Tibial artery (tissue), 4 donors: ENCODE measurements around the gene MRTFB.
"Not testable (repeated sequence)": the region's sequence is repeated elsewhere in the genome, so short reads cannot be mapped to it uniquely, and the experiment has no call there.

Experiments
- DNase-seq, 2 donors: peaks; one replicate each; pipeline ENCODE4 v3.0.0-alpha.2; 2019
- H3K27ac ChIP-seq, 2 donors: fragments of 200-600 bp; sonication (generic) in 1 of 2; 1 replicate in 1 of 2; 2 replicates in 1 of 2; pipeline ENCODE4 v1.5.1; 2018 to 2019; ENCODE audit warnings: mild to moderate bottlenecking in 1 of 2
- H3K27me3 ChIP-seq, 2 donors: fragments of 200-600 bp; sonication (generic) in 1 of 2; one replicate each; pipeline versions ENCODE4 v1.5.1 to v1.6.0; 2016 to 2019
- H3K36me3 ChIP-seq, 3 donors: fragments of 200-600 bp; sonication (generic) in 2 of 3; one replicate each; pipeline ENCODE4 v1.5.1; 2016 to 2019; ENCODE audit warnings: mild to moderate bottlenecking in 2 of 3
- H3K4me1 ChIP-seq, 4 donors: fragments of 200-600 bp; sonication (generic) in 2 of 4; 1 replicate in 3 of 4; 2 replicates in 1 of 4; pipeline ENCODE4 v1.5.1; 2016 to 2019
- H3K4me3 ChIP-seq, 2 donors: fragments of 200-600 bp; sonication (generic) in 1 of 2; 1 replicate in 1 of 2; 2 replicates in 1 of 2; pipeline ENCODE4 v1.5.1; 2018 to 2019; ENCODE audit warnings: mild to moderate bottlenecking in 2 of 2
- H3K9me3 ChIP-seq, 3 donors: fragments of 200-600 bp; sonication (generic) in 1 of 3; one replicate each; pipeline ENCODE4 v1.5.1; 2016 to 2019
- intact Hi-C: fragments of 100-400 bp; cut with DNase I; formaldehyde crosslinking; loops from one replicate; pipeline ENCODE4 v1.15.0; 2023; ENCODE audit warnings: low total_unique reads
- TF ChIP-seq, protein P1 (sequence below), 2 experiments: fragments of 200-600 bp in 1 of 2; fragments of 450-650 bp in 1 of 2; IDR thresholded peaks; one replicate each; pipeline ENCODE4 v1.5.1; 2017 to 2019; ENCODE audit warnings: antibody characterized with exemption in 2 of 2, mild to moderate bottlenecking in 1 of 2, moderate library complexity in 1 of 2

The MRTFB gene

DNA sequence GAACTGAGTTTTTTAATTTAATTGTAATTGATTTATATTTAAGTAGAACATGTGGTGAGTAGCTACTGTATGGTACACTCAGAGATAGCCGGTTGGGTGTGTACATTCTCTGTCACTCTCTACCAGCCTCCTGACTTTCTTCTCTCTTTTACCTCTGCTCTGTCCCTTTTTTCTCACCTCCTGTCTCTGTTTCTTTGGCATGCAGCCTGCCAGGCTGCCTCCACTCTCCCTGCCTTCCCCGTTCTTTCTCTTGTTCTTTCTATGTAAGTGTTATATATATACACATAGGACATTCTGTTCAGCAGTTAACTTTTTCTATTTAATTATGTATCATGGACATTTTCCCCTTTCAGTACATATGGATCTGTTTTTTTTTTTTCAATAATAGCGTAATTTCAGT, 50.8 kb downstream of the MRTFB start:
- H3K27ac ChIP-seq: no peak overlapping the region
- TF ChIP-seq, protein P1, sequence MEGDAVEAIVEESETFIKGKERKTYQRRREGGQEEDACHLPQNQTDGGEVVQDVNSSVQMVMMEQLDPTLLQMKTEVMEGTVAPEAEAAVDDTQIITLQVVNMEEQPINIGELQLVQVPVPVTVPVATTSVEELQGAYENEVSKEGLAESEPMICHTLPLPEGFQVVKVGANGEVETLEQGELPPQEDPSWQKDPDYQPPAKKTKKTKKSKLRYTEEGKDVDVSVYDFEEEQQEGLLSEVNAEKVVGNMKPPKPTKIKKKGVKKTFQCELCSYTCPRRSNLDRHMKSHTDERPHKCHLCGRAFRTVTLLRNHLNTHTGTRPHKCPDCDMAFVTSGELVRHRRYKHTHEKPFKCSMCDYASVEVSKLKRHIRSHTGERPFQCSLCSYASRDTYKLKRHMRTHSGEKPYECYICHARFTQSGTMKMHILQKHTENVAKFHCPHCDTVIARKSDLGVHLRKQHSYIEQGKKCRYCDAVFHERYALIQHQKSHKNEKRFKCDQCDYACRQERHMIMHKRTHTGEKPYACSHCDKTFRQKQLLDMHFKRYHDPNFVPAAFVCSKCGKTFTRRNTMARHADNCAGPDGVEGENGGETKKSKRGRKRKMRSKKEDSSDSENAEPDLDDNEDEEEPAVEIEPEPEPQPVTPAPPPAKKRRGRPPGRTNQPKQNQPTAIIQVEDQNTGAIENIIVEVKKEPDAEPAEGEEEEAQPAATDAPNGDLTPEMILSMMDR (IDR thresholded peaks at IDR 0.05): no peak

DNA sequence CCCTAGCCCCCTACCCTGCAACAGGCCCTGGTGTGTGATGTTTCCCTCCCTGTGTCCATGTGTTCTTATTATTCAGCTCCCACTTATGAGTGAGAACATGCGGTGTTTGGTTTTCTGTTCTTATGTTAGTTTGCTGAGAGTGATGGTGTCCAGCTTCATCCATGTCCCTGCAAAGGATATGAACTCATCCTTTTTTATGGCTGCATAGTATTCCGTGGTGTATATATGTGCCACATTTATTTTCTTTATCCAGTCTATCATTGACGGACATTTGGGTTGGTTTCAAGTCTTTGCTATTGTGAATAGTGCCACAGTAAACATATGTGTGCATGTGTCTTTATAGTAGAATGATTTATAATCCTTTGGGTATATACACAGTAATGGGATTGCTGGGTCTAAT, 51.3 kb downstream of the MRTFB start:
- H3K9me3 ChIP-seq, H3K36me3 ChIP-seq, DNase-seq, H3K27ac ChIP-seq, H3K4me3 ChIP-seq, H3K27me3 ChIP-seq: not testable (repeated sequence)
- peaks cover 0 to 16% (median 11%) of the 10 kb centered on the region in 4 donors for H3K4me1 ChIP-seq
- intact Hi-C loops: loop anchor here (10.0 kb wide), 1 partner anchor 48 kb away; the partner anchor contains the start of gene MRTFB

More for the DNA sequence above, 50.8 kb downstream of the MRTFB start:
- Histone ChIP-seq H3K4me3 (no peak overlapping the region), H3K36me3 (no peaks in the 10 kb centered on the region), H3K27me3 (no peaks in the 10 kb centered on the region), H3K9me3 (no peaks in the 10 kb centered on the region), H3K4me1 (peaks cover 0 to 22% (median 14%) of the 10 kb centered on the region in 4 donors)
- intact Hi-C loops: loop anchor here (10.0 kb wide), 1 partner anchor 47 kb away; the partner anchor contains the start of gene MRTFB
- DNase-seq: no peak

DNA sequence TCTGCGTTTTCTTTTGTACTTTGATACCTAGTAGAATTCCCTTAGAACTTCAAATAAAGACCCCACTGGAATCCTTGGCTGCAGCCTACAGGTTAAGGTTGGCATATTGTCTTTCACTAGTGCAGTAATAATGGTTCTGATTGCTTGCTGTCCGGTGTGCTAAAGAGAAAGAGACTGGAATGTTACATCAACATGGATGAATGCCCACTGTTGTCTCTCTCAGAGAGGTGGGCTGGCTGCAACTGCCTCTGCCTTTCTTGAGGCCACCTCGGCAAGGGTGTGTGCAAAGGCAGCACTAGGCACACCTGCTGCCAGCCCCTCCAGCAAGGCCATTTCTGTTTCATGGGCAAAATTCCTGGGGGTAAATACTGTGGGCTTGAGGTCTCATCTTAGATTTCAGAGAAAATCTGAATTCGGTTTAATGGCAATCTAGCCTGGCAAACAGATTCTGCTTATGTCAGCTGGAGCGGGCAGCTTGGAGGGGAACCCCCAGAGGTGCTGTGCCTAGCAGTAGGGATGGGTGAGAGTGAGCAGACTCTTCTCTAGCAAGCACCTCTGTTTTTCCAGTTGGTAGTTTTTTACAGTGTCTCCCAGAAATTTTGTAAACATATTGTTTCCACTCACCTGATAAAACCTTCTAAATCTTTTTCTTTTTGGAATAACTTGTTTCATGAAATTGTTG, 54.0 kb downstream of the MRTFB start:
- no peaks in the 10 kb centered on the region for H3K9me3 ChIP-seq
- intact Hi-C loops: loop anchor here (10.0 kb wide), 1 partner anchor 50 kb away; the partner anchor contains the start of gene MRTFB
- DNase-seq: no peak
- peaks cover 0 to 13% (median 6%) of the 10 kb centered on the region in 4 donors for H3K4me1 ChIP-seq
- no peak overlapping the region for H3K27ac ChIP-seq
- no peak overlapping the region for H3K4me3 ChIP-seq
- no peaks in the 10 kb centered on the region for H3K27me3 ChIP-seq
- TF ChIP-seq, protein P1 (IDR thresholded peaks at IDR 0.05): no peak
- H3K36me3 ChIP-seq: no peaks in the 10 kb centered on the region

DNA sequence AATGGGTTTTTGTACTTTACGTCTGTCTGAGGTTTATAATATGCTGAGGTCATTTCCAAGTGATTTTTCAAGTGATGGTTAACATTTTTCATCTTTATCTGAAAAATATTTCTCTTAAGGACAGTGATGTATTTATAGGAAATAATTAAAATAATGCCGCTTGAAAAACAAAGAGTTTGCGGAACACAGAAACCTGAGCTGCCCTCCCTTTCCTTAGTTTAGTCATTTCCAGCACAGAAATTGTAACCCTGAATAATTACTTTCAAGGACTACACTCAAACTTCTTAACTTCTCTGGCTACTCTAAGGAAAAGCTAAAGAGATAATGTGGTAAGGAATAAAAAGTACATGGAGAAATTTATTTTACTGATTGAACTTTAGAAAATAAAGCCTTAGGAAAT, 54.6 kb downstream of the MRTFB start:
- Histone ChIP-seq H3K27me3 (no peaks in the 10 kb centered on the region), H3K4me3 (no peak overlapping the region), H3K27ac (no peak overlapping the region), H3K36me3 (no peaks in the 10 kb centered on the region), H3K4me1 (peaks cover 0 to 13% (median 6%) of the 10 kb centered on the region in 4 donors), H3K9me3 (no peaks in the 10 kb centered on the region)
- DNase-seq: no peak
- intact Hi-C loops: loop anchor here (10.0 kb wide), 1 partner anchor 51 kb away; the partner anchor contains the start of gene MRTFB
- TF ChIP-seq, protein P1 (IDR thresholded peaks at IDR 0.05): no peak

DNA sequence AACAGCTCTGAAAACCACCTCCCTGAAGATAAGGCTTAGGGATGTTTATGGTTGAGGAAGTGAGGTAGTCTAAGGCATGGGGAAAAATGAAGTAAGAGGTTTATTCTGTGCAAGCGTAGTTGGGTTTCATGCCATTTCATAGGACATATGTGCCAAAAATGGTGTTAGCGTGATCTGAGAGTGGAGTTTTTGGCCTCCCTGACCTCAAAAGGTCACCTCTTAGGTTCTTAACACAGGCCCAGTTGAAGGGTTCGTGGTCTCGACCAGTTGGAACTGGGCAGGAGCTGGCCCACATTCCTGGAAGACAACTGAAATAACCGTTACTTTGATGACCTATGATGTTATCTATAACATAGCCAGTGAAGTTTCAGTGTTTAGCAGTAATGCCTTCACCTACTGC, 57.0 kb downstream of the MRTFB start:
- Histone ChIP-seq H3K4me3 (no peak overlapping the region), H3K27me3 (no peaks in the 10 kb centered on the region), H3K4me1 (peaks cover 0 to 28% (median 6%) of the 10 kb centered on the region in 4 donors), H3K36me3 (no peaks in the 10 kb centered on the region), H3K27ac (no peak overlapping the region), H3K9me3 (no peaks in the 10 kb centered on the region)
- TF ChIP-seq, protein P1 (IDR thresholded peaks at IDR 0.05): no peak
- intact Hi-C loops: loop anchor here (10.0 kb wide), 1 partner anchor 53 kb away; the partner anchor contains the start of gene MRTFB
- DNase-seq: no peak

DNA sequence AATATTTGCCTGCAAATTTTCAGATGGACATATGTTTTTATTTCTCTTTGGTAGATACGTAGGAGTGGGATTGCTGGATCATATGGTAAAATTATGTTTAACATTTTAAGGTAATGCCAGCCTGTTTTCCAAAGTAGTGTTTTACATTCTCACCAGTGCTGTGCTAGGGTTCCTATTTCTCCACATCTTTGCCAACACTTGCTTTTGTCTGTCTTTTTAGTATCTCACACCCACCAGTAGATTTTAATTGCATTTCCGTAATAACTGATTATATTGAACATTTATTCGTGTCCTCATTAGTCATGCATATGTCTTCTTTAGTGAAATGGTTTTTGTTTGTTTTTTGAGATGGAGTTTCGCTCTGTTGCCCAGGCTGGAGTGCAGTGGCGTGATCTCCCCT, 58.4 kb downstream of the MRTFB start:
- Histone ChIP-seq H3K27me3 (no peaks in the 10 kb centered on the region), H3K9me3 (no peaks in the 10 kb centered on the region), H3K27ac (no peak overlapping the region), H3K36me3 (no peaks in the 10 kb centered on the region), H3K4me3 (no peak overlapping the region), H3K4me1 (peaks cover 0 to 40% (median 11%) of the 10 kb centered on the region in 4 donors)
- intact Hi-C loops: loop anchor here (10.0 kb wide), 1 partner anchor 55 kb away; the partner anchor contains the start of gene MRTFB
- DNase-seq: no peak
- TF ChIP-seq, protein P1 (IDR thresholded peaks at IDR 0.05): no peak
